DND-41 (cell line): ENCODE data around the gene ATF6.

Experiments used
- CTCF ChIP-seq: IDR thresholded peaks from 2 replicates; pipeline ENCODE4 v1.5.1; 2012; ENCODE audit warnings: borderline replicate concordance, low read length, moderate library complexity, mild to moderate bottlenecking; ENCODE audit not compliant: poor library complexity, severe bottlenecking; ENCODE audit errors: extremely low read depth
- EZH2 ChIP-seq: IDR thresholded peaks from 3 replicates; pipeline ENCODE4 v1.6.1; 2012; ENCODE audit warnings: borderline replicate concordance, low read depth, mild to moderate bottlenecking, moderate library complexity, low read length, inconsistent platforms; ENCODE audit not compliant: severe bottlenecking

- TF ChIP-seq CTCF, result no peak
- TF ChIP-seq EZH2, result no peak
These were observed 166.5 kb downstream of the ATF6 start for GRCh38 chr1:161932668-161933067.
